Left renal pelvis (tissue), 4 donors: ENCODE measurements around the gene FNDC5. TPM values are rescaled to one million over a fixed set of nuclear protein-coding genes. Genes with fewer than 3 reads are reported as not detected.

Source experiments
- DNase-seq, 4 donors: peaks; one replicate each; pipeline ENCODE4 v3.0.0-alpha.2; 2013; ENCODE audit warnings: low read depth in 4 of 4, low spot score in 3 of 4
- polyA plus RNA-seq, 4 donors: library from polyadenylated mRNA; unstranded; fragments of 120-200 nt; gene quantifications; one replicate each; pipeline ENCODE4 v1.2.1, GENCODE V29; 2013; ENCODE audit not compliant: insufficient read length in 4 of 4

Gene FNDC5
- polyA plus RNA-seq, 4 donors = 44.6 to 94.3 (median 60.2) TPM

- no peak for DNase-seq
These were observed 27.3 kb upstream of the FNDC5 start for GRCh38 chr1:32898056-32898455.

DNA sequence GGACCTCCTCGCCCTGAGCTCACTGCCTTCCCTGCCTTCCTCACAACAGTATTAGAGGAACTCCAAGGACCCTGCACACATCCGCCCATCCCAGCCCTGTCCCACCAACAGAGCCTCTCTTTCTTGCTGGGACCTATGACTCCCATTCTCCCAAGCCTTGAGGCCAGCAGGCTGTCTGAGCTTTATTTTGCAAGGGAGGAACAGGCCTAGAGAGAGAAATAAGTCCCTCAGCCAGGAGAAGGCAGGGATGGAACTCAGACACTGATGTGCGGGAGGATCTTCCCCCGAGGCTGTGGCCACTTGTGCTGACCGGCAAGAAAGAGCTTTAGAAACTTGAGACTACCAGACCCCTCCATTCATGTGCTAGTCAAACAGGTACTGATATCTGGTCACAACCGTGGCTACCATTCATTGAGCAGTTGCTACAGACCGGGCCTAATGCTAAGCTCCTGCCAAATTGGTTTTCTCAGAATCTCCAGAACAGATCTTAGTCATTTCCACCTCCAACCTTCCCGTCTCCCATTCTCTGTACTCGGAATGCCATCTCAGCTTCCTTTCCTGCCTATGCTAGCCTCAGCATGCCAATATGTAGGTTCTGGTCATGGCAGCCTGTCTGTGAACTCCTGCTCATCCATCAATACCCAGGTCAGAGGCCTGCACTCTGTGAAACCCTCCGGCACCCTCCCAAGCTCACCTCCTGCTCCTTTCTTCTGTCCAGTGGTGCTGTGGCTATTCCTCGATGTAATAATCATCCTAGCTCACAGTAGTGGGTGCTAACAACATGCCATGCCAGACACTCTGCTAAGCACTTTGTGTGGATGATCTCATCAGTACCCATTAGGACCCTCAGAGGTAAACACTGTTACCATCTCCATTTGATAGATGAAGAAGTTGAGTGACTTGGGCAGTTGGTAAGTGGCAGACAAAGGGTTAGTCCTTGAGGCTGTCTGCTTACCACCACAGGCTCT, 26.7 kb upstream of the FNDC5 start:
- DNase-seq = no peak

DNA sequence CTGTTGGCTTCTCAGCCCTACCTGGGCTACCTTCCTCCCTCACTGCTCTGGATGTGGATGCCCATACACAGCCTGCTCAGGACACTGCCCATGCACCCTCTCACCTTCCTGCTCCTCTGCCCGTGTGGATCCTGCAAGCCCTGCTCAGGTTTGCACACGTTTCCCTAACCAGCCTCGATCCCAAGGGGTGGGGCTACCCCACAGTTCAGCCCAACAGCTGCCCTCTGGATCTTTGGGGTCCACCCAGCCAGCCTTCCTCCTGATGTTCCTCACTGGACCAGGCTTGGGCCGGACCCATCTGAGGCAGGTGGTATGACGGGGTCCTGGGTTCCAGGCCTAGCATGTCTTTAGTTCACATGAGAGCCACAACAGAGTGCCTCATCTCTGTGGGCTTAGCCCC, 25.7 kb upstream of the FNDC5 start:
- no peak for DNase-seq

DNA sequence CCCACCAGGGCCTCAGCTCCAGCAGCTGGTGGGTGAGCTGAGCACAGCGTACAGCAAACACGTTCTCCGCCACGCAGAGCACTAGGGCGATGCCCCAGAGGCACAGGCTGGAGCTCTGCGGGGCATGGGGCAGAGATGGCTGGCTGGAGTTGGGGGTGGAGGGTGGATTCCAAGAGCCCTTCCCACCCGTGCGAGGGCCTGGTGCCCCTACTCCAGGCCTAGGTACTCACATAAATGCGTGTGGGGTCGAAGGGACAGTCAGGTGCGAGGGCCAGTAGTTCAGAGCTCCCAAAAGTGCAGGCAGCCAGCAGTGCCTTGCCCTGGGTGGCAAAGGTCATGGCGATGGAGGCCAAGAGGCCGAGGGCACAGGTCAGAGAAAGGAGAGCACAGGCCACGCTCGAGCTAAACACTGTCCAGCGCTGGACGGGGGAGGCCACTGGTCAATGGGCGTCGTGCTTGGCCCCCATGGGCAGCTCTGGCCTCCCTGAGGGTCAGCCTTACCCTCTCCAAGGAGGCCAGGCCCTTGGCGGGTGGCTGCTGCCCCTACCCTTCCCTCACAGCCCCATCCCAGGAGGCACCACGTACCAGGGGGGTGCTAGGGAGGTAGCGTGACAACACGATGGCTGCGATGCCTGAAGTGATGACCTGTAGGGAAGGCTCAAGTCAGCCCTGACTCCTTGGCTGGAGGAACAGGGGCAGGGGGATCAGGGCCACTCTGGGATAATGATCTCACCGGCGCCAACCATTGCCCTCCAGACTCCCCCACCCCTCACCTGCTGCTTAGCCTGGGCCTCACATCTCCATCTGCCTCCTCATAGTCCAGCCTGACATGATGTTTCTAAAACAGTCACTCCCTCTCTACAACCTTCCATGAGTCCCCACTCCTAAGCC, 24.9 kb upstream of the FNDC5 start:
- no peak for DNase-seq

- DNase-seq = no peak
These were observed 24.0 kb upstream of the FNDC5 start for GRCh38 chr1:32894681-32895080.

DNA sequence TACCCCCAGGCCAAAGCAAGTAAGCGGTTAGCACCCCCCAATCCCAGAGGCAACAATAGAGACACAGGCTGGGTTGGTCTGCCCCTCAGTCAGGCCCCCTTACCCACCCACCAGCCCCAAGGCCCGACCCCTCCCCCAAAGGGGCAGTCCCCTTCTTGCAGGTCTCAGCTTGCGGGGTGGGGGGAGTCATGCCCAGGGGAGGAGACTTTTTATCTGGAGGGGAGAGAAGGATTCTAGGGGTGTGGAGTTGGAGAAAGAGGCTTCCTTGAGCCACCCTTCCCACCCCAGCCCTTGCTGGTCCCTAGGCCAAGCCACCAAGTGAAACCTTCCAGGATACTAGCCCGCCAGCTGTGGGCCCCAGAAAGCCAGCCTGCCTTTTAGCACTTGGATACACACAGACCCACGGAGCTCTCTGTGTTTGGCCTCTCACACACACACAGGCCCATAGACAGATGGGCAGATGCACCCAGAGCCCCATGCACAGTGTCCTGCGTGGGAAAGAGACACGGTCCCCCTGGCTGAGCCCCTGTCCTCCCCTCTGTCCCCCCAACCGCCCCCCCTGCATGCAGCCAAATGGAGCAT, 23.4 kb upstream of the FNDC5 start:
- DNase-seq = no peak

- no peak for DNase-seq
These were observed 22.7 kb upstream of the FNDC5 start for GRCh38 chr1:32893198-32894018.

GRCh38 chr1:32892368-32893197, 21.9 kb upstream of the FNDC5 start:
- DNase-seq = no peak

DNA sequence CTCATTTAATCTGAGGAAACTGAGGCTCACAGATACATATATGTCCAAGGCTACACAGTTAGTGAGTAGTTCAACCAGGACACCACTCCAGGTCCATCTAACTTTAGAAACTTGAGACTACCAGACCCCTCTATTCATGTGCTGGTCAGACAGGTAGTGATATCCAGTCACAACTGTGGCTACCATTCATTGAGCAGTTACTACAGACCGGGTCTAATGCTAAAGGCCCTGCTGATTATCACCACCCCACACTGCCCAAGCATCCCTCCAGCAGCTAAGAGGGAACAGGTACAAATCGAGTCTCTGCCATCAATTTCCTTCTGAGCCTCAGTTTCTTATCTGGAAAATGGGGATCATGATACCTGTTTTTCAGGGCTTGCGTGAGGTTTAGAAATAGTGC, 20.9 kb upstream of the FNDC5 start:
- DNase-seq = no peak

DNA sequence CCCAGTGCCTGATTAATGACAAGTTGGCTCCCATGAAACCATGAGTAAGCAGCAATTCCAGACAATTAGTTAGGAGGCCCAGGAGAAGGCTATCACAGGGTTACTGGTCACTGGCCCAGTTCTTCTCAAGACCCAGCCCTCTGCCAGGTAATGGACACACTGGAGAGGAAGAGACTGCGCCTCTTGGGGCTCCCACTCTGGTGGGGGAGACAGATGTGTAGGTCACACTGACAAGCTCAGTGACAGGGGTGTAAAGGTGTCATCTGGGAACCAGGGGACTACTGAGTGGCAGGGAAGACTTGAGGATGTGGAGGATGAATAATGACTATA, 20.5 kb upstream of the FNDC5 start:
- DNase-seq = no peak

- DNase-seq = no peak
These were observed 20.0 kb upstream of the FNDC5 start for GRCh38 chr1:32890516-32891240.

DNA sequence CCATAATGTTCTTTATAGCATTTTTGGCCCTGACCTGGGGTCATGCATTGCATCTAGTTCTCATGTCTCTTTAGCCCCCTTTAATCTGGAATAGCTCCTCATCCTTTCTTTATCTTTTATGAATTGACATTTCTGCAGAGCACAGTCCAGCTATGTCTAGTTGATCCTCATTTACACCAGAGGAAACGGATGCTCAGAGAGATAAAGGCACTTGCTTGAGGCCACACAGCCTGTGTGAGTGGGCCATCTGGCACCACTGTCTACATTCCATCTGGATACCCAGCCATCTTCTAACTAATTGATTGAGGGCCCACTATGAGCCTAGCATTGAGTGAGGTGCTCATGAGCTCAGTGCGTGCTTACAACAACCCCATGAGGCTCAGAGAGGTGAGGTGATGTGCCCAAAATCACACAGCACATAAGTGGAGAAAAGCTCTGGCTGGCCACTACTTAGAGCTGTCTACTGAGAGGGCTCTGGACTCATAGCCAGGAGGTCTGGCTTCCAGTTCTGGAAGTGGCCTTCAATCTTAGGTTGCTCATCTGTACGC, 19.1 kb upstream of the FNDC5 start:
- DNase-seq = no peak

DNA sequence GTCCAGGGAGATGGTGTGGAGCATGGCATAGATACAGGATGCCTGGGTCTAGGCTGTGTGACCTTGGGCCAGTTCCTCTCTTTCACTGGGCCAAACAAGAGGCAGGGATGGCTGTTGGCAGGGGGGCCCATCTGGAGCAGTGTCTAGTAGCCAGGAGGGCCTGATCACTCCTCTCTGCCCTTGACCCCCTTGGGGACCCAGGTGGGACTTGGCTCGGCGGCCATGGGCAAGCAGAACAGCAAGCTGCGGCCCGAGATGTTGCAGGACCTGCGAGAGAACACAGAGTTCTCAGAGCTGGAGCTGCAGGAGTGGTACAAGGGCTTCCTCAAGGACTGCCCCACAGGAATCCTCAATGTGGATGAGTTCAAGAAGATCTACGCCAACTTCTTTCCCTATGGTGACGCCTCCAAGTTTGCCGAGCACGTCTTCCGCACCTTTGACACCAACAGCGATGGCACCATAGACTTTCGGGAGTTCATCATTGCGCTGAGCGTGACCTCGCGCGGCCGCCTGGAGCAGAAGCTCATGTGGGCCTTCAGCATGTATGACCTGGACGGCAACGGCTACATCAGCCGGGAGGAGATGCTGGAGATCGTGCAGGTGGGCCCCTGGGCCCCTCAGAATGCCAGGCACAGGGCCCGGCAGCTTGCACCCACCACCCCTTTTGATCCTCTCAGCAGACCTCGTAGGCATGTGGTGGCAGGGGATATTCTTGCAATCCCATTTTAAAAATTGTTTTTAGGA, 18.1 kb upstream of the FNDC5 start:
- DNase-seq = no peak

GRCh38 chr1:32888134-32888533, 17.4 kb upstream of the FNDC5 start:
- no peak for DNase-seq

- no peak for DNase-seq
These were observed 16.9 kb upstream of the FNDC5 start for GRCh38 chr1:32887623-32888022.

GRCh38 chr1:32886828-32887414, 16.2 kb upstream of the FNDC5 start:
- DNase-seq = no peak

DNA sequence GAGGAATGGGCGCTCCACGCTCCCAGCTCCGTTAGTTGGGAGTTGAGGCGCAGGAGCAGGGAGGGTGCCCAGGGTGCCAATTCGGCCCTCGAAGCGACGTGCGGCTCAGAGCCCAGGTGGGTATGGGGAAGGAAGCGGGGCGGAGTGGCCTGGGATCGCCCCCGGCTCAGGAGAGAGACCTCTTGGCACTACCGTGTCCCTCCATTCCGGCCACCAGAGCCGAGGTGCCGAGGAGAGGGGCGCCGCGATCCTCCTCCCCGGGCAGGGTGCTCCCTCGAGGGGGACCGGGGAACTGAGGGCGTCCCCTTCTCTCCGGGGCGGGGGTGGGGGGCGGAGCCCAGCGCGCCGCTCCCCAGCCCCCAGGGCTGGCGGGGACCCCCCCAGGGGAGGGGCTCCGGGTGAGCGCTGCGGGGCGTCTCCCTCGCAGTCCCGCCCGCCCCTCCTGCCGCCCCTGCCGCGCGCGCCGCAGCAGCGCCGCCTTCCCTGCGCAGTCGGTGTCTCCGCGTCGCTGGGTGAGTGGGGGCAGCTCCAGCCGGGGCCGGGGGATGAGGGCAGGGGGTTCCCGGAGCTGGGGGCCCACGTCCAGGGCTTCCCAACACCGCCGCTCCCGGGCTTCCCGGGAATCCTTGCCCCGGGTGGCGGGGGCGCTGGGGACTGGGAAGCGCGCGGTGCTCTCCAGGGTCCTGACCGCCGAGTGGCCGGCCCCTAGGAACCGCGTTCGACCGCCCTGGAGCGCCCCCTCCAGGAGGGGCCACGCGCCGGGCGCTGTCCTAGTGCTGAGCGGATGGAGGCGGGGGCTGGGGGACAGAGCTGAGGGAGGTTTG, 15.5 kb upstream of the FNDC5 start, which contains the start of gene HPCA:
HPCA (plus strand) TSS at position 488 of the 824 bp plus-strand sequence. CDS start 2,408 bp downstream, outside the sequence.
- no peak for DNase-seq
